Upper lobe of right lung (tissue), 1 donor: ENCODE data around the gene POLR2J2. TPM values are rescaled to one million over a fixed set of nuclear protein-coding genes. Genes with fewer than 3 reads are reported as not detected.
"Not testable (repeated sequence)": the region's sequence is repeated elsewhere in the genome, so short reads cannot be mapped to it uniquely, and the experiment has no call there.

ENCODE experiments used
- ATAC-seq: fragments of 200-7000 bp; cut with Tn5 transposase; one replicate; pipeline ENCODE4 v1.9.1; 2020; ENCODE audit warnings: mild to moderate bottlenecking, moderate library complexity
- DNase-seq: peaks from one replicate; pipeline ENCODE4 v3.0.0-alpha.2; 2020
- H3K27ac ChIP-seq: fragments of 200-600 bp; one replicate; pipeline ENCODE4 v1.8.0; 2022
- H3K27me3 ChIP-seq: fragments of 200-600 bp; one replicate; pipeline ENCODE4 v1.8.0; 2022; ENCODE audit warnings: mild to moderate bottlenecking
- H3K36me3 ChIP-seq: fragments of 200-600 bp; one replicate; pipeline ENCODE4 v1.8.0; 2022
- H3K4me1 ChIP-seq: fragments of 200-600 bp; one replicate; pipeline ENCODE4 v1.8.0; 2022
- H3K4me3 ChIP-seq: fragments of 200-600 bp; one replicate; pipeline ENCODE4 v1.8.0; 2022; ENCODE audit warnings: mild to moderate bottlenecking
- H3K9me3 ChIP-seq: fragments of 200-600 bp; one replicate; pipeline ENCODE4 v1.8.0; 2022
- intact Hi-C: fragments of 100-400 bp; cut with DNase I; formaldehyde crosslinking; loops from one replicate; pipeline ENCODE4 v1.11.0; 2022
- total RNA-seq: library from RNA; stranded (reverse); fragmentation: NEBNext Ultra II Directional; extraction: Animal tissue kit (Norgen Biotek cat#: 25700); gene quantifications from one replicate; pipeline ENCODE4 v1.2.1, GENCODE V29; 2021
- donor health status: DM: no; HTN: yes; CAD: no; lungs with severe emphysema.

The POLR2J2 gene
- total RNA-seq, 1 donor from 2014 or later = 14.1 TPM

GRCh38 chr7:102689436-102690282 is 18.2 kb upstream of the POLR2J2 start:
- DNase-seq, H3K4me1 ChIP-seq, intact Hi-C loops, H3K4me3 ChIP-seq, H3K27ac ChIP-seq, H3K27me3 ChIP-seq, H3K36me3 ChIP-seq, H3K9me3 ChIP-seq: not testable (repeated sequence)
- peak; percentile 58 for ATAC-seq

- H3K4me1 ChIP-seq, H3K4me3 ChIP-seq, DNase-seq, H3K36me3 ChIP-seq, H3K27me3 ChIP-seq, intact Hi-C loops, H3K9me3 ChIP-seq, H3K27ac ChIP-seq: not testable (repeated sequence)
- peak; percentile 94 for ATAC-seq
Measured at GRCh38 chr7:102688299-102689036, 17.0 kb upstream of the POLR2J2 start.

- H3K36me3 ChIP-seq, H3K9me3 ChIP-seq, ATAC-seq, H3K4me3 ChIP-seq, DNase-seq, H3K27ac ChIP-seq, intact Hi-C loops, H3K4me1 ChIP-seq, H3K27me3 ChIP-seq: not testable (repeated sequence)
Measured at GRCh38 chr7:102682560-102682959, 11.1 kb upstream of the POLR2J2 start.

GRCh38 chr7:102680780-102681179 is 9.3 kb upstream of the POLR2J2 start:
- H3K36me3 ChIP-seq, H3K4me1 ChIP-seq, H3K4me3 ChIP-seq, H3K27ac ChIP-seq, DNase-seq, intact Hi-C loops, H3K27me3 ChIP-seq, H3K9me3 ChIP-seq: not testable (repeated sequence)
- ATAC-seq = peak; percentile 6

GRCh38 chr7:102675545-102675944 is 4.1 kb upstream of the POLR2J2 start:
- intact Hi-C loops, H3K36me3 ChIP-seq, H3K27me3 ChIP-seq, H3K9me3 ChIP-seq, H3K27ac ChIP-seq, ATAC-seq, H3K4me3 ChIP-seq, H3K4me1 ChIP-seq: not testable (repeated sequence)
- peak; percentile 63 for DNase-seq

GRCh38 chr7:102673447-102674067 is 2.1 kb upstream of the POLR2J2 start:
- H3K36me3 ChIP-seq, H3K4me1 ChIP-seq, H3K27ac ChIP-seq, H3K4me3 ChIP-seq, H3K27me3 ChIP-seq, DNase-seq, intact Hi-C loops, H3K9me3 ChIP-seq: not testable (repeated sequence)
- peak; percentile 48 for ATAC-seq

GRCh38 chr7:102671956-102672307 is 469 bp upstream of the POLR2J2 start:
- H3K9me3 ChIP-seq, intact Hi-C loops, DNase-seq, H3K4me1 ChIP-seq, H3K27me3 ChIP-seq, H3K4me3 ChIP-seq, H3K36me3 ChIP-seq, H3K27ac ChIP-seq, ATAC-seq: not testable (repeated sequence)

DNA sequence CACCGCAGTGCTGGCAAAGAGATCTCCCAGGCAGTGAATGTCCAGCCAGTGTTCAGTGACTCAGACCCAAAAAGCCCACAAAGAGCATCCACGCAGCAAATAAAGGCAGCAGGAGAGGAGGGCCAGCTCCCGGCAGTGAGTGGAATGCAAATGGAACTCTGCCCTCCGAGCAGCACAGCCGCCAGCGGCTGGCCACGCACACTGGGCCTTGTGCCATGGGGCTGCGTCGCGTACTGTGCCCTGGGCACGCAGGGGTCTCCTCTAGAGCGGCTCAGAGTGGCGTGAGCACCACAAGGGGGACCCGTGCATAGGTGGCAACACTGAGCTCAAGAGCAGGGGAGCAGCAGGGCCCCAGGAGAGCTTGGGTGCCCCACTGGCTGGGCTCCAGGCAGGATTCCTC is 3.9 kb downstream of the POLR2J2 start:
- ATAC-seq = peak; percentile 5
- H3K4me1 ChIP-seq, DNase-seq, H3K36me3 ChIP-seq, intact Hi-C loops, H3K9me3 ChIP-seq, H3K4me3 ChIP-seq, H3K27me3 ChIP-seq, H3K27ac ChIP-seq: not testable (repeated sequence)

DNA sequence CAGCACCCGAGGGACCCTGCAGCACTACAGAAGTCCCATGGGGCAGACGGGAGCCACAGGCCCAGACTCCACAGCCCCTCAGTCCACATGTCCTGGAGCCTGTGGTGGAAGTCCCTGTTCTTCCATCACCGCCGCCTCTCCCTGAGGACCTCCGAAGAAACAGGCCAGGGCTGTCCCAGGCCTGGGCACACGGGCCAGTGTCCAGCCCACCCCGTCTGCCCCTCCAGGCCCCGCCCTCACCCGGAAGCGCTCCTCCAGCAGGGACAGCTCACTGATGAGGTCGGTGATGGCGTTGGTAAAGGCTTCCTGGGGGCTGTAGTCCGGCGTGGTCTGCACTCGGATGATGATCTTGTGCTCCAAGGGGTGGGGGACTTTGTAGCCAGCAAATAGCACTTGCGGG is 4.6 kb downstream of the POLR2J2 start:
- ATAC-seq = peak; percentile 1
- H3K27ac ChIP-seq, H3K4me1 ChIP-seq, H3K4me3 ChIP-seq, H3K27me3 ChIP-seq, DNase-seq, H3K9me3 ChIP-seq, intact Hi-C loops, H3K36me3 ChIP-seq: not testable (repeated sequence)

- H3K4me3 ChIP-seq, H3K27ac ChIP-seq, H3K9me3 ChIP-seq, DNase-seq, H3K36me3 ChIP-seq, intact Hi-C loops, H3K27me3 ChIP-seq, H3K4me1 ChIP-seq, ATAC-seq: not testable (repeated sequence)
Measured at GRCh38 chr7:102664765-102665164, 6.7 kb downstream of the POLR2J2 start.

DNA sequence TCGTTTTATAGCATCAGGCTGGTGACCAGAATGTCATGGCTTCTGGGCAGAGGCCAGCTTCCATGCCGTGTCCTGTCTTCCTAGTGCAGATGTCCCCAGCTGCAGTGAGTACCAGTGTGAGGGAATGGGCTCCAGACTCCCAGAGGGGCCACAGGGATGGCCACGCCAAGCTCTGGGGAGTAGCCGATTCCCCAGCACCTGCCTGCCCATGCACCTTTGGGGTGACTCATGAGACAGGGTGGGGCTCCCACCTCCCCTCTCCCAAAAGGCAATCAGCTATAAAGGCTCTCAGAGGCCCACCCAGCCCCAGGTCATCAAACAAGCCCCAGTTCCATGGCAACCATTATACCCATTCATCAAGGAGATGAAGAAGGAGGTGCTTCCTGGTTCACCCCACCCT is 21.5 kb downstream of the POLR2J2 start, which contains the start of gene SPDYE2B:
Gene SPDYE2B (plus strand): TSS at position 396 of the 400 bp plus-strand sequence. CDS start 2,030 bp downstream, outside the sequence.
- H3K4me1 ChIP-seq, intact Hi-C loops, H3K27ac ChIP-seq, H3K36me3 ChIP-seq, H3K27me3 ChIP-seq, H3K9me3 ChIP-seq, H3K4me3 ChIP-seq, DNase-seq: not testable (repeated sequence)
- peak; percentile 55 for ATAC-seq

DNA sequence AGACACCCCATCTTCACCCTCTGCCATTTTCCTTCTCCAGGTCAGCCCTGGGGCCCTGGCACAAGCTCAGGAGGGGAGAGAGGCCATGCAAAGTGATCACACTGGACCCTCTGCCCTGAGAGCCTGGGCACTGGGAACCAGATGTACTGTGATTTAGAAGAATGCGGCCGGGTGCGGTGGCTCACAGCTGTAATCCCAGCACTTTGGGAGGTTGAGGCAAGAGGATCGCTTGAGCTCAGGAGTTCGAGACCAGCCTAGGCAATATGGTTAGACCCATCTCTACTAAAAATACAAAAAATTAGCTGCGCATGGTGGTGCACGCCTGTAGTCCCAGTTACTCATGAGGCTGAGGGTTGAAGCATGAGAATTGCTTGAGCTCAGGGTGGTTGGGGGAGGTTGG is 23.6 kb downstream of the POLR2J2 start:
- intact Hi-C loops, H3K4me1 ChIP-seq, H3K27me3 ChIP-seq, H3K9me3 ChIP-seq, H3K27ac ChIP-seq, H3K4me3 ChIP-seq, H3K36me3 ChIP-seq: not testable (repeated sequence)
- DNase-seq (peak; percentile 57), ATAC-seq (peak; percentile 33)

GRCh38 chr7:102643404-102643803 is 28.1 kb downstream of the POLR2J2 start:
- DNase-seq, H3K27ac ChIP-seq, ATAC-seq, intact Hi-C loops, H3K4me3 ChIP-seq, H3K27me3 ChIP-seq, H3K36me3 ChIP-seq, H3K4me1 ChIP-seq, H3K9me3 ChIP-seq: not testable (repeated sequence)

GRCh38 chr7:102642691-102643090 is 28.8 kb downstream of the POLR2J2 start, which contains the start of gene UPK3BL1:
TSS of gene UPK3BL1 (minus strand) at chr7:102642791. CDS start at chr7:102642741, 50 bp downstream.
- H3K36me3 ChIP-seq, H3K9me3 ChIP-seq, H3K27me3 ChIP-seq, H3K4me3 ChIP-seq, H3K4me1 ChIP-seq, intact Hi-C loops, H3K27ac ChIP-seq, DNase-seq: not testable (repeated sequence)
- peak; percentile 41 for ATAC-seq
